ENCODE data around the gene EXOC6B.

The EXOC6B gene

GRCh38 chr2:72386288-72386687, 439.5 kb downstream of the EXOC6B start:
- no peak for DNase-seq (ENCODE audit: low read depth in 2 of 3, low spot score in 2 of 3)

- no peak for DNase-seq (ENCODE audit: low read depth in 2 of 3, low spot score in 2 of 3)
Measured at GRCh38 chr2:72378753-72379348, 447.0 kb downstream of the EXOC6B start.

GRCh38 chr2:72367530-72368225, 458.2 kb downstream of the EXOC6B start:
- DNase-seq (ENCODE audit: low read depth in 2 of 3, low spot score in 2 of 3) = no peak

GRCh38 chr2:72363406-72363805, 462.4 kb downstream of the EXOC6B start:
- DNase-seq (ENCODE audit: low read depth in 2 of 3, low spot score in 2 of 3) = no peak

GRCh38 chr2:72362733-72363132, 463.1 kb downstream of the EXOC6B start:
- DNase-seq (ENCODE audit: low read depth in 2 of 3, low spot score in 2 of 3) = no peak

- DNase-seq (ENCODE audit: low read depth in 2 of 3, low spot score in 2 of 3) = no peak
Measured at GRCh38 chr2:72361521-72361920, 464.3 kb downstream of the EXOC6B start.

GRCh38 chr2:72361042-72361441, 464.8 kb downstream of the EXOC6B start:
- DNase-seq (ENCODE audit: low read depth in 2 of 3, low spot score in 2 of 3) = no peak

- DNase-seq (ENCODE audit: low read depth in 2 of 3, low spot score in 2 of 3) = no peak
Measured at GRCh38 chr2:72350852-72351251, 475.0 kb downstream of the EXOC6B start.

- DNase-seq (ENCODE audit: low read depth in 2 of 3, low spot score in 2 of 3) = no peak
Measured at GRCh38 chr2:72349016-72349415, 476.8 kb downstream of the EXOC6B start.

- no peak for DNase-seq (ENCODE audit: low read depth in 2 of 3, low spot score in 2 of 3)
Measured at GRCh38 chr2:72347081-72347480, 478.8 kb downstream of the EXOC6B start.

- no peak for DNase-seq (ENCODE audit: low read depth in 2 of 3, low spot score in 2 of 3)
Measured at GRCh38 chr2:72341639-72342038, 484.2 kb downstream of the EXOC6B start.

- no peak for DNase-seq (ENCODE audit: low read depth in 2 of 3, low spot score in 2 of 3)
Measured at GRCh38 chr2:72340665-72341064, 485.2 kb downstream of the EXOC6B start.

GRCh38 chr2:72338076-72338475, 487.8 kb downstream of the EXOC6B start:
- DNase-seq (ENCODE audit: low read depth in 2 of 3, low spot score in 2 of 3) = no peak

GRCh38 chr2:72332720-72333119, 493.1 kb downstream of the EXOC6B start:
- no peak for DNase-seq (ENCODE audit: low read depth in 2 of 3, low spot score in 2 of 3)

- DNase-seq (ENCODE audit: low read depth in 2 of 3, low spot score in 2 of 3) = no peak
Measured at GRCh38 chr2:72330652-72331051, 495.2 kb downstream of the EXOC6B start.

- DNase-seq (ENCODE audit: low read depth in 2 of 3, low spot score in 2 of 3) = no peak
Measured at GRCh38 chr2:72326759-72327158, 499.1 kb downstream of the EXOC6B start.

GRCh38 chr2:72325592-72326422, 500.0 kb downstream of the EXOC6B start:
- no peak for DNase-seq (ENCODE audit: low read depth in 2 of 3, low spot score in 2 of 3)

- no peak for DNase-seq (ENCODE audit: low read depth in 2 of 3, low spot score in 2 of 3)
Measured at GRCh38 chr2:72316774-72317173, 509.1 kb downstream of the EXOC6B start.

GRCh38 chr2:72300147-72300684, 525.6 kb downstream of the EXOC6B start:
- no peak for DNase-seq (ENCODE audit: low read depth in 2 of 3, low spot score in 2 of 3)

- DNase-seq (ENCODE audit: low read depth in 2 of 3, low spot score in 2 of 3) = no peak
Measured at GRCh38 chr2:72293620-72294019, 532.2 kb downstream of the EXOC6B start.

- DNase-seq (ENCODE audit: low read depth in 2 of 3, low spot score in 2 of 3) = no peak
Measured at GRCh38 chr2:72292433-72292832, 533.4 kb downstream of the EXOC6B start.

GRCh38 chr2:72291059-72291458, 534.8 kb downstream of the EXOC6B start:
- DNase-seq (ENCODE audit: low read depth in 2 of 3, low spot score in 2 of 3) = no peak
